Medulla oblongata (tissue), 1 donor: Measurements from ENCODE around the gene VSX1.

ENCODE experiments used
- DNase-seq: peaks from one replicate; pipeline ENCODE4 v3.0.0-alpha.2; 2015; ENCODE audit errors: extremely low spot score

The VSX1 gene

GRCh38 chr20:25040438-25040831, 41.5 kb downstream of the VSX1 start:
- DNase-seq, result peak; percentile 53

GRCh38 chr20:25039697-25040437, 42.1 kb downstream of the VSX1 start:
- peak; percentile 90 for DNase-seq

- DNase-seq, result no peak
Measured at GRCh38 chr20:25038591-25039015, 43.3 kb downstream of the VSX1 start.

DNA sequence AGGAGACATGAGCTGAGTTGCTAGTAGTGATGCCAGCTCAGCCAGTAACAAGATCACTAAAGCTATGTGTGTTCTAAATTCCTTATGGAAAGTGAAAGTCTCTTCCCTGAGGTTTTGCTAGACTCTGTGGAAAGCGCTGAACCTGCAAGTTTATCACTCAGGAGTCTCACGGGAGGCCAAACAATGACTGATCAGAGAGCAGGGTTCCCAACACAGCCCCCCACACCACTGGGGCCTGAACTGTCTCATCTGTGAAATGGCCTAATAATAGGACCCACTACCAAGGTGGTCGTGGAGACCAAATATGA, 43.9 kb downstream of the VSX1 start:
- DNase-seq, result no peak

GRCh38 chr20:25037288-25038102, 44.4 kb downstream of the VSX1 start:
- no peak for DNase-seq

DNA sequence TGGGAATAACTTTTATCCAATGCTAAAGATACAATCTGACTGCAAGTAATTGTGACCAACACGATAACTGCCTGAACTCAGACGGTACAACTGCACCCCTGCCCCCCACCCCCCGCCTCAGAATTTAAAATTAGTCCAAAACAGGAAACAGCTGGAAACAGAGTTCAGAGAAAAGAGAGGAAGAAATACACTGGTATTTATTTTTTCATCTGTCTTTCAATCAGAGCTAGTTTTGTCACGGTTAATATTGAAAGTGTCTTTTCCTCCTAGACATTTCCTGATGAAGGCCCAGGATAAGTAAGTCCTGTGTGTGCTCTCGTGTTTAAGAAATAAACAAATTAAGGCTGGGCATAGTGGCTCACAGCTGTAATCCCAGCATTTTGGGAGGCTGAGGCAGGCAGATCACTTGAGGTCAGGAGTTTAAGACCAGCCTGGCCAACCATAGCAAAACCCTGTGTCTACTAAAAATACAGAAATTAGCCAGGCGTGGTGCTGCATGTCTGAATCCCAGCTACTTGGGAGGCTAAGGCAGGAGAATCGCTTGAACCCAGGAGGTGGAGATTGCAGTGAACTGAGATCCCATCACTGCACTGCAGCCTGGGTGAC, 45.5 kb downstream of the VSX1 start:
- peak; percentile 53 for DNase-seq

GRCh38 chr20:25035921-25036320, 46.0 kb downstream of the VSX1 start:
- peak; percentile 27 for DNase-seq

- no peak for DNase-seq
Measured at GRCh38 chr20:25033924-25034300, 48.0 kb downstream of the VSX1 start.

DNA sequence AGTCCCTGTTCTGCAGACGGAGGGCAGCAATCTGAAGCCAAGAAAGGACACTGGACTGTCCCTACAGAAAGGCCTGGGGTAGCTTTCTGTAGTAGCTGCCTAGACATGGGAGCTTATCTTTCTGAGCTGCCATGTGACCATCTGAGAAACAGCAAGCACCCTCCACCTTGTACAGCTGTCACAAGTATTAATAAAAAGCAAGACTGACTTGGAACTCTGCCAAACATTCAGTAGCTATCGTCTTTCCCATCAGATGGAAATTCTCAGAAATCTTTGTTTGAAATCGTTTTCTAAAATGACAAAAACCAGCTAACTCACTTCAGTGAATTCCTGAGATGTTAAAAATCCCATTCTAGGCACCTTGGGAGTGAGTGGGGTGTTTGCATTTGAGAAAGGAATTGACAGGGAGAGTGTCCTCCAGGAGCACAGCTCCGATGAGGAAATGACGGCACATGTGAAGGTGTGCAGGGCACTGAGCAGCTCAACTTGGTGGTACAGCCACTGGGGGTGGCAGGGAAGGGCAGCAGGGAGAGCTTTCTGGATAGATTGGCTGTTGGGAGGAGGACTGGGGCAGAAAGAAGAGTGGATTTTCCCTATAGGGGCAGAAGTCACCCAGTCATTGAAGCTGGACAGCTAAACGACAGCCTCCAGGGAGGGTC, 48.5 kb downstream of the VSX1 start:
- no peak for DNase-seq

DNA sequence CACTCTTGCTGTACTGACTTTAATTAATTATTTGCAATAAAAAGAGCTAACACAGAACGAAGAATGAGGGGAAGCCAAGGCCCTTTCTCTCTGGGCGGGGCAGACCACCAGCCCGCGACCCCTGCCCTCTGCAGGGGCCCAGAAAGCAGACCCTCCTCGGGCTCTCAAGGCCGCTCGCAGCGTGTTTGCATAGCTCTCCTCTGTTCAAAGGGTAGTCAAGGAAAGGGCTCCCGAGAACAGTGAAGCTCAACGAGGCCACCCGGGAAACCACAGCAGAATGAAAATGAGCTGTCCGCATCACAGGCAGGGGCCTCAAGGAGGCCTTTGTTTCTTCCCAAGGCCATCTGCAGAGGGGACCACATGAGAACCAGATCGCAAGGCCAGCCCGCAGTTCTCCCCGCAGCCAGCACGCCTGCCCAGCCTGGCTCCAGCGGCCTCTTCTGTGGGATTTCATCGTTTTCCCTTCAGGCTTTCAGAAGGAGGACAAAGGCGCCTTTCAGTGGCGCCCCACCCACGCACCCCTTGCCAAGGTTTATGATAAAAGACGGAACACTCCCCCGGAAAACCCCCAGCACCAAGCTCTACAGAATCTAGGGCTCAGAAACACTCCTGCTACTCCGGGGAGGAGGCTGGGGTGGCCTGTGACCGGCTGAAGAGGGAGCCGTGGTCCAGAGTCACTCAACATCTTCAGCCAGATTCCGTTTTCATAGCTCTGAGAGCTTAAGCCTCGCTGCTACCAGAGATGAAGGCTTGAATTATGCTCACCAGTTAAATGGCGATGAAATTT, 49.3 kb downstream of the VSX1 start:
- DNase-seq, result peak; percentile 96

DNA sequence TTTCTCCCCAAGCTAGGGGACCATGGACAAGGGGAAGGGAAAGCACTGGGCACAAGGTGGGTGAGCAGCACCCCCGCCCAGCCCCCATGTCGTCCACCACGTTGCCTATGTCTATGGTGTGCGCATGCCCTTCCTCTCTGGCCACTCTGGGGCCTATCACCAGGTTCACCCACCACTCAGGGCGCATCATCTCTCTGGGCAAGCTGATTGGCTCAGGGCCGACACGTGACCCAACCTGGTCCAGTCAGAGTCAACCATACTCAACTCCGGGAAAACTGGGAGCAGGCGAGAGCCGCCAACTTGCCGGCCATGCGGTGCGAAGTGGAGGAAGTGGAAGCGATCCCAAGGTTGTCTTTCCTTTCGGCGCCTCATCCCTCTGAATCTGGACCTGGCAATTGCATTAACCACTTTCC, 49.9 kb downstream of the VSX1 start:
- DNase-seq, result peak; percentile 72

GRCh38 chr20:25031241-25031640, 50.7 kb downstream of the VSX1 start:
- DNase-seq, result no peak

- no peak for DNase-seq
Measured at GRCh38 chr20:25030649-25031207, 51.2 kb downstream of the VSX1 start.

- DNase-seq, result peak; percentile 60
Measured at GRCh38 chr20:25030007-25030648, 51.8 kb downstream of the VSX1 start.

GRCh38 chr20:25025986-25026605, 55.8 kb downstream of the VSX1 start:
- DNase-seq, result peak; percentile 47
